Panc1 (cell line): Measurements from ENCODE around the gene METTL26. TPM values are rescaled to one million over a fixed set of nuclear protein-coding genes. Genes with fewer than 3 reads are reported as not detected.

ENCODE experiments used
- ATAC-seq: fragments of 200-7000 bp; cut with Tn5 transposase; 2 replicates; pipeline ENCODE4 v1.9.1; 2020; ENCODE audit warnings: mild to moderate bottlenecking, moderate library complexity
- BruUV-seq: library from RNA; stranded (reverse); fragments of 400-500 nt; replicated peaks from 2 replicates; lab custom pipeline; 2021; lab: Mats Ljungman, UMichigan
- CTCF ChIA-PET: fragments of 300-600 bp; sonication (Branson Sonifier 250); formaldehyde crosslinking; loops from one replicate; lab custom pipeline; 2022; ENCODE audit warnings: antibody characterized with exemption; lab: Charles Lee
- POLR2A ChIA-PET: fragments of 300-600 bp; sonication (Branson Sonifier 250); formaldehyde crosslinking; loops from one replicate; lab custom pipeline; 2022; ENCODE audit warnings: antibody characterized with exemption; lab: Charles Lee
- DNase-seq: peaks from one replicate; pipeline ENCODE4 v3.0.0-alpha.2; 2010; ENCODE audit warnings: low read depth, low spot score
- H3K27ac ChIP-seq: 2 replicates; pipeline ENCODE4 v1.5.1; 2011; ENCODE audit warnings: mild to moderate bottlenecking, low read length, inconsistent platforms
- H3K27me3 ChIP-seq: fragments of 200-500 bp; sonication (Bioruptor generic); 2 replicates; pipeline ENCODE4 v1.6.0; 2014; ENCODE audit warnings: low read length, inconsistent platforms; ENCODE audit not compliant: control insufficient read depth, insufficient read depth
- H3K36me3 ChIP-seq: fragments of 200-500 bp; sonication (Bioruptor generic); 2 replicates; pipeline ENCODE4 v1.5.1; 2014; ENCODE audit warnings: inconsistent platforms, mild to moderate bottlenecking, low read length, moderate library complexity; ENCODE audit not compliant: control insufficient read depth, insufficient read depth
- H3K4me1 ChIP-seq: 2 replicates; pipeline ENCODE4 v1.5.1; 2011; ENCODE audit warnings: inconsistent platforms, mild to moderate bottlenecking, low read length, moderate library complexity; ENCODE audit not compliant: control insufficient read depth, insufficient read depth
- H3K4me3 ChIP-seq, 2 experiments: 2 replicates each; pipeline ENCODE4 v1.5.1; 2011 to 2012; ENCODE audit warnings: low read depth in 2 of 2, low read length in 2 of 2, mild to moderate bottlenecking in 2 of 2, inconsistent platforms in 1 of 2, moderate library complexity in 1 of 2
- H3K9me3 ChIP-seq: fragments of 200-500 bp; sonication (Bioruptor generic); 2 replicates; pipeline ENCODE4 v1.5.1; 2014; ENCODE audit warnings: low read depth, mild to moderate bottlenecking, inconsistent platforms, low read length, moderate library complexity; ENCODE audit not compliant: control insufficient read depth, insufficient read depth
- POLR2AphosphoS5 ChIP-seq: IDR thresholded peaks from 2 replicates; pipeline ENCODE4 v1.6.1; 2012; ENCODE audit warnings: mild to moderate bottlenecking, low read depth, low read length, moderate library complexity
- SIN3A ChIP-seq: IDR thresholded peaks from 2 replicates; pipeline ENCODE4 v1.6.1; 2012; ENCODE audit warnings: low read depth, mild to moderate bottlenecking, low read length, moderate library complexity, borderline replicate concordance; ENCODE audit not compliant: insufficient read depth
- TCF7L2 ChIP-seq: IDR thresholded peaks from 2 replicates; pipeline ENCODE4 v1.6.1; 2011; ENCODE audit warnings: mild to moderate bottlenecking, low read depth, low read length, inconsistent platforms
- in situ Hi-C: cut with HindIII; loops from 2 replicates; pipeline ENCODE4 v1.10.0; 2016; ENCODE audit warnings: low sequenced_read_pairs, low pct_unique_long_range_greater_than_20kb
- intact Hi-C: fragments of 100-400 bp; cut with micrococcal nuclease; formaldehyde crosslinking; loops from one replicate; pipeline ENCODE4 v1.10.0; 2022; ENCODE audit not compliant: unreplicated experiment
- total RNA-seq: library from RNA; stranded (reverse); gene quantifications from one replicate; pipeline ENCODE4 v1.2.1, GENCODE V29; 2021; ENCODE audit not compliant: unreplicated experiment
- TF ChIP-seq, protein P1 (sequence below): fragments of 450-650 bp; IDR thresholded peaks from 2 replicates; pipeline ENCODE4 v1.5.1; 2017; ENCODE audit warnings: mild to moderate bottlenecking
- TF ChIP-seq, protein P2 (sequence below), 2 experiments: IDR thresholded peaks; 2 replicates each; pipeline ENCODE4 v1.6.1; 2011 to 2012; ENCODE audit warnings: low read depth in 2 of 2, control low read depth in 1 of 2, low read length in 1 of 2, mild to moderate bottlenecking in 1 of 2, moderate library complexity in 1 of 2; ENCODE audit not compliant: insufficient read depth in 1 of 2

Gene METTL26
- total RNA-seq, 1 experiment from 2014 or later: 91.8 TPM

DNA sequence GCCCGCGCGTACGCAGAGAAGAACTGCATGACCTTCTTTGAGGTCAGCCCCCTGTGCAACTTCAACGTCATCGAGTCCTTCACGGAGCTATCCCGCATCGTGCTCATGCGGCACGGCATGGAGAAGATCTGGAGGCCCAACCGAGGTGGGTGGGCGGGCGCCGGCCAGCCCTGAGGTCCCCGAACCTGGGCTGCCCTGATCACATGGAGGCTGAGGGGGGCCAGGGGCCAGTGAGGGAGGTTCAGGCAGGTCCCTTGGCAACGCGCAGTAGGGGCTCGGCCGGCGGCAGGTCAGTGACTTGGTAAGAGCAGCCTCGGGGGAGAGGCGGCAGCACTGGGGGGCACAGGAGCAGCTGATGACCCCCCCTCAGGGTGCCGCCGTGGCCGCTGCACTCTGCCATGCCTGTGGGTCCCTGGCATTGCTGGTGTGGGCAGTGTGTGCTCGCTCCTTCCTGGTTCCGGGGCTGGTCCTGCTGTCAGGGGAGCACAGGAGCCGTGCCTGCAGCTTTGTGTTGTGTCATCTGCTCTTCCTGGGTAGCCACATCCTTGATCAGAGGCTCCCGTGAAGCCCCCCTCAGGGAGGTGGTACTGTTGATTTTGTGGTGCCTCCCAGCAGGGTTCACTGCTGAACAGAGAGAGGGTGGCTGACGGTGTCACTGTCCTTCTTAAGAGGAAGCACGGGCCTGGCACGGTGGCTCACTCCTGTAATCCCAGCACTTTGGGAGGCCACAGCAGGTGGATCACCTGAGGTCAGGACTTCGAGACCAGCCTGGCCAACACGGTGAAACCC is 9.9 kb downstream of the METTL26 start:
- Histone ChIP-seq H3K36me3 (no peaks in the 10 kb centered on the region), H3K27ac (no peak overlapping the region; the same call in 1 of the 2 replicates), H3K4me1 (peaks cover 78% of the 10 kb centered on the region), H3K9me3 (no peaks in the 10 kb centered on the region), H3K27me3 (no peaks in the 10 kb centered on the region), H3K4me3 (no peak overlapping the region; a peak in 1 of 4 replicates)
- DNase-seq (no peak), ATAC-seq (no peak)
- POLR2A ChIA-PET: no interaction called here
- CTCF ChIA-PET: no interaction called here
- no peak for TF ChIP-seq TCF7L2
- TF ChIP-seq, protein P1, sequence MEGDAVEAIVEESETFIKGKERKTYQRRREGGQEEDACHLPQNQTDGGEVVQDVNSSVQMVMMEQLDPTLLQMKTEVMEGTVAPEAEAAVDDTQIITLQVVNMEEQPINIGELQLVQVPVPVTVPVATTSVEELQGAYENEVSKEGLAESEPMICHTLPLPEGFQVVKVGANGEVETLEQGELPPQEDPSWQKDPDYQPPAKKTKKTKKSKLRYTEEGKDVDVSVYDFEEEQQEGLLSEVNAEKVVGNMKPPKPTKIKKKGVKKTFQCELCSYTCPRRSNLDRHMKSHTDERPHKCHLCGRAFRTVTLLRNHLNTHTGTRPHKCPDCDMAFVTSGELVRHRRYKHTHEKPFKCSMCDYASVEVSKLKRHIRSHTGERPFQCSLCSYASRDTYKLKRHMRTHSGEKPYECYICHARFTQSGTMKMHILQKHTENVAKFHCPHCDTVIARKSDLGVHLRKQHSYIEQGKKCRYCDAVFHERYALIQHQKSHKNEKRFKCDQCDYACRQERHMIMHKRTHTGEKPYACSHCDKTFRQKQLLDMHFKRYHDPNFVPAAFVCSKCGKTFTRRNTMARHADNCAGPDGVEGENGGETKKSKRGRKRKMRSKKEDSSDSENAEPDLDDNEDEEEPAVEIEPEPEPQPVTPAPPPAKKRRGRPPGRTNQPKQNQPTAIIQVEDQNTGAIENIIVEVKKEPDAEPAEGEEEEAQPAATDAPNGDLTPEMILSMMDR: no peak
- TF ChIP-seq, protein P2, sequence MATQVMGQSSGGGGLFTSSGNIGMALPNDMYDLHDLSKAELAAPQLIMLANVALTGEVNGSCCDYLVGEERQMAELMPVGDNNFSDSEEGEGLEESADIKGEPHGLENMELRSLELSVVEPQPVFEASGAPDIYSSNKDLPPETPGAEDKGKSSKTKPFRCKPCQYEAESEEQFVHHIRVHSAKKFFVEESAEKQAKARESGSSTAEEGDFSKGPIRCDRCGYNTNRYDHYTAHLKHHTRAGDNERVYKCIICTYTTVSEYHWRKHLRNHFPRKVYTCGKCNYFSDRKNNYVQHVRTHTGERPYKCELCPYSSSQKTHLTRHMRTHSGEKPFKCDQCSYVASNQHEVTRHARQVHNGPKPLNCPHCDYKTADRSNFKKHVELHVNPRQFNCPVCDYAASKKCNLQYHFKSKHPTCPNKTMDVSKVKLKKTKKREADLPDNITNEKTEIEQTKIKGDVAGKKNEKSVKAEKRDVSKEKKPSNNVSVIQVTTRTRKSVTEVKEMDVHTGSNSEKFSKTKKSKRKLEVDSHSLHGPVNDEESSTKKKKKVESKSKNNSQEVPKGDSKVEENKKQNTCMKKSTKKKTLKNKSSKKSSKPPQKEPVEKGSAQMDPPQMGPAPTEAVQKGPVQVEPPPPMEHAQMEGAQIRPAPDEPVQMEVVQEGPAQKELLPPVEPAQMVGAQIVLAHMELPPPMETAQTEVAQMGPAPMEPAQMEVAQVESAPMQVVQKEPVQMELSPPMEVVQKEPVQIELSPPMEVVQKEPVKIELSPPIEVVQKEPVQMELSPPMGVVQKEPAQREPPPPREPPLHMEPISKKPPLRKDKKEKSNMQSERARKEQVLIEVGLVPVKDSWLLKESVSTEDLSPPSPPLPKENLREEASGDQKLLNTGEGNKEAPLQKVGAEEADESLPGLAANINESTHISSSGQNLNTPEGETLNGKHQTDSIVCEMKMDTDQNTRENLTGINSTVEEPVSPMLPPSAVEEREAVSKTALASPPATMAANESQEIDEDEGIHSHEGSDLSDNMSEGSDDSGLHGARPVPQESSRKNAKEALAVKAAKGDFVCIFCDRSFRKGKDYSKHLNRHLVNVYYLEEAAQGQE (IDR thresholded peaks at IDR 0.05; ENCODE audit: insufficient read depth in 1 of 2, low read depth in 2 of 2, low read length in 1 of 2): no peak
- no peak for TF ChIP-seq SIN3A
- TF ChIP-seq POLR2AphosphoS5: no peak
- intact Hi-C loops (no loop called here), in situ Hi-C loops (no loop called here)
- no TSS peak for BruUV-seq

DNA sequence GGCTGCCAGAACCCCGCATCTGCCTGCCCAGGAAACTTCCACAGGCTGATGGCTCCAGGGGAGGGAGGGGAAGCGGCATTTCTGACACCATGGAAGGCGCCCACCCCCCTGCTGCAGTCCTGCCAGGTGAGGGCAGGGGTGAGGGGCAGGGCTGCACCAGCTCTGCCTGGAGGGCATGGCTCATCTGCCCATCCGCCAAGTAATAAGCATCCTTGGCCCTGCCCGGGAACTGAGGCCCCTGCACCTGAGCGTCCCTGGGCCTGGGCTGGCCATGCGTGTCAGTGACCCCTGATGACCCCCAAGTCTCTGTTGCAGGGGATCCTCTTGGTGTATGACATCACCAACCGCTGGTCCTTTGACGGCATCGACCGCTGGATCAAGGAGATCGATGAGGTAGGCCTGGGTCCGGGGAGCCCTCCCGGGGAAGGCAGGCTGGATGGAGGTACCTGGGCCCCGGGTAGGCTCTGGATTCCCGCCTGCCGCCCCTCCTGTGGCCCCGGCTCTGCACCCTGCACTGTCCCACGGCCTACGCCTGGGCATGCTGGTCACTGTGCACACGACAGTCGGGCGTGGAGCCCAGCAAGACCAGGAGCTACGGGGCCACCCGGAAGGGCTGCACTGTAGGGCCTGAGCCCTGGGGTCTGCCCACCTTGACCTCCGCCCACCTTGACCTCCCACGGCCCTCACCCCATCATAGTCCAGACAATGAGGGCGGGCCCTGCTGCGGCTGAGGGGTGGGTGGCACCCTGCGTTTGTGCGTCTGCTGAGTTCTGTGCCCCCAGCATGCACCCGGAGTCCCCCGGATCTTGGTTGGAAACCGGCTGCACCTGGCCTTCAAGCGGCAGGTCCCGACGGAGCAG is 10.8 kb downstream of the METTL26 start:
- intact Hi-C loops (no loop called here), in situ Hi-C loops (no loop called here)
- no peaks in the 10 kb centered on the region for H3K27me3 ChIP-seq
- peaks cover 75% of the 10 kb centered on the region for H3K4me1 ChIP-seq
- no peak overlapping the region for H3K27ac ChIP-seq
- no peaks in the 10 kb centered on the region for H3K9me3 ChIP-seq
- H3K36me3 ChIP-seq: no peaks in the 10 kb centered on the region
- no peak overlapping the region for H3K4me3 ChIP-seq
- ChIA-PET POLR2A (no interaction called here), CTCF (no interaction called here)
- no peak for ATAC-seq
- no peak for DNase-seq
- TF ChIP-seq POLR2AphosphoS5 (no peak), TCF7L2 (no peak), SIN3A (no peak)
- TF ChIP-seq, protein P2 (IDR thresholded peaks at IDR 0.05; ENCODE audit: insufficient read depth in 1 of 2, low read depth in 2 of 2, low read length in 1 of 2): no peak
- TF ChIP-seq, protein P1: no peak
- BruUV-seq: no TSS peak
